OCI-LY1 (cell line): ENCODE measurements around the gene PCBP3.

Experiments used
- EZH2 ChIP-seq: fragments of 200-600 bp; sonication (generic), shearing (Covaris generic); IDR thresholded peaks from 2 replicates; pipeline ENCODE4 v1.8.0; 2017; ENCODE audit warnings: borderline replicate concordance, mixed run types, mild to moderate bottlenecking, antibody characterized with exemption, low read length, moderate library complexity, mixed read lengths
- TF ChIP-seq, protein P1 (sequence below): fragments of 200-600 bp; sonication (generic), shearing (Covaris generic); IDR thresholded peaks from 2 replicates; pipeline ENCODE4 v1.5.1; 2017; ENCODE audit warnings: mild to moderate bottlenecking, antibody characterized with exemption, low read length, moderate library complexity, mixed read lengths

DNA sequence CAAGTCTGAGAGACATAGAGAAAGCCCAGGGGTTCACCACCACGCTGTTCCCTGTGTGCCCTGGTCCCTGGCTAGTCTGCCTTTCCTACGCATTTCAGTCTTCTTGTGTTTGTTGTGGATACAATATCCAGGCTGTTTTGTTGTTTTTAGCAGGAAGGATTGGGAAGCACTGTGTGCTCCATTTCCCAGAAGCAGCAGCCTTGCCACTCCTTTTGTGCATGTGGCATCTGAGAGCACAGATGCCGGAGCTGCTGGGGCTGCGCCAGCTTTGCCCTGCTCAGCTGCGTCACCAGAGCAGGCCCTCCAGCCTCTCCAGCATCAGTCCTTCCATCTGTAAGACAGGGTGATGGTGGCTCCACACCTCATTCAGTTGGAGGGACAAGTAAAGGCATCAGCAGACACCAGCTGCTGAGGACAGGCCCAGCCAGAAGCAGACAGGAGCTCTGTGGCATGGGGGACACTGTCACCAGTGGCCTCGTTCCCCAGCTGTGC is 243.6 kb downstream of the PCBP3 start:
- TF ChIP-seq, protein P1, sequence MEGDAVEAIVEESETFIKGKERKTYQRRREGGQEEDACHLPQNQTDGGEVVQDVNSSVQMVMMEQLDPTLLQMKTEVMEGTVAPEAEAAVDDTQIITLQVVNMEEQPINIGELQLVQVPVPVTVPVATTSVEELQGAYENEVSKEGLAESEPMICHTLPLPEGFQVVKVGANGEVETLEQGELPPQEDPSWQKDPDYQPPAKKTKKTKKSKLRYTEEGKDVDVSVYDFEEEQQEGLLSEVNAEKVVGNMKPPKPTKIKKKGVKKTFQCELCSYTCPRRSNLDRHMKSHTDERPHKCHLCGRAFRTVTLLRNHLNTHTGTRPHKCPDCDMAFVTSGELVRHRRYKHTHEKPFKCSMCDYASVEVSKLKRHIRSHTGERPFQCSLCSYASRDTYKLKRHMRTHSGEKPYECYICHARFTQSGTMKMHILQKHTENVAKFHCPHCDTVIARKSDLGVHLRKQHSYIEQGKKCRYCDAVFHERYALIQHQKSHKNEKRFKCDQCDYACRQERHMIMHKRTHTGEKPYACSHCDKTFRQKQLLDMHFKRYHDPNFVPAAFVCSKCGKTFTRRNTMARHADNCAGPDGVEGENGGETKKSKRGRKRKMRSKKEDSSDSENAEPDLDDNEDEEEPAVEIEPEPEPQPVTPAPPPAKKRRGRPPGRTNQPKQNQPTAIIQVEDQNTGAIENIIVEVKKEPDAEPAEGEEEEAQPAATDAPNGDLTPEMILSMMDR = no peak
- no peak for TF ChIP-seq EZH2
